PC-9 (cell line): ENCODE data around the gene POMT2. TPM values are rescaled to one million over a fixed set of nuclear protein-coding genes. Genes with fewer than 3 reads are reported as not detected.

Experiments
- BruUV-seq: library from RNA; stranded (reverse); fragments of 400-500 nt; replicated peaks from 2 replicates; lab custom pipeline; 2021; lab: Mats Ljungman, UMichigan
- CTCF ChIA-PET: fragments of 300-600 bp; sonication (Branson Sonifier 250); formaldehyde crosslinking; loops from one replicate; lab custom pipeline; 2022; ENCODE audit warnings: antibody characterized with exemption; lab: Charles Lee
- POLR2A ChIA-PET: fragments of 300-600 bp; sonication (Branson Sonifier 250); formaldehyde crosslinking; loops from one replicate; lab custom pipeline; 2022; ENCODE audit warnings: antibody characterized with exemption; ENCODE audit not compliant: unreplicated experiment; lab: Charles Lee
- DNase-seq, 2 experiments: peaks; one replicate each; pipeline versions ENCODE4 v3.0.0 to v3.0.0-alpha.2; 2015 to 2022; ENCODE audit warnings: mixed read lengths in 1 of 2
- H2AFZ ChIP-seq: fragments of 200-600 bp; sonication (generic); 2 replicates; pipeline ENCODE4 v1.8.1; 2017; ENCODE audit warnings: antibody characterized with exemption
- H3F3A ChIP-seq: fragments of 200-600 bp; sonication (generic); 2 replicates; pipeline ENCODE4 v1.8.1; 2017; ENCODE audit warnings: antibody characterized with exemption, mild to moderate bottlenecking, low read depth; ENCODE audit not compliant: insufficient read depth
- H3K27ac ChIP-seq: fragments of 200-600 bp; sonication (generic); 2 replicates; pipeline ENCODE4 v1.6.1; 2016; ENCODE audit warnings: mixed run types
- H3K27me3 ChIP-seq: fragments of 200-600 bp; sonication (generic); 2 replicates; pipeline ENCODE4 v1.6.1; 2016; ENCODE audit warnings: low read depth, mixed run types; ENCODE audit not compliant: insufficient read depth
- H3K36me3 ChIP-seq: fragments of 200-600 bp; sonication (generic); 2 replicates; pipeline ENCODE4 v1.6.1; 2016; ENCODE audit warnings: low read depth, mixed run types
- H3K4me1 ChIP-seq: fragments of 200-600 bp; sonication (generic); replicated peaks from 2 replicates; pipeline ENCODE4 v1.6.1; 2016; ENCODE audit warnings: mixed run types; ENCODE audit not compliant: insufficient read depth
- H3K4me2 ChIP-seq: fragments of 200-600 bp; sonication (generic); 2 replicates; pipeline ENCODE4 v1.6.1; 2017; ENCODE audit warnings: mixed run types
- H3K4me3 ChIP-seq: fragments of 200-600 bp; sonication (generic); 2 replicates; pipeline ENCODE4 v1.6.1; 2016; ENCODE audit warnings: mixed run types
- H3K79me2 ChIP-seq: fragments of 200-600 bp; sonication (generic); 2 replicates; pipeline ENCODE4 v1.6.1; 2017; ENCODE audit warnings: low read depth, mixed run types
- H3K9me2 ChIP-seq: fragments of 200-600 bp; sonication (generic); 2 replicates; pipeline ENCODE4 v1.8.1; 2017; ENCODE audit warnings: mild to moderate bottlenecking; ENCODE audit not compliant: insufficient read depth
- H3K9me3 ChIP-seq: fragments of 200-600 bp; sonication (generic); 2 replicates; pipeline ENCODE4 v1.8.1; 2016; ENCODE audit warnings: low read depth; ENCODE audit not compliant: insufficient read depth
- H4K20me1 ChIP-seq: fragments of 200-600 bp; sonication (generic); 2 replicates; pipeline ENCODE4 v1.8.1; 2017; ENCODE audit not compliant: insufficient read depth
- CTCF ChIP-seq: fragments of 200-600 bp; sonication (generic); conservative IDR thresholded peaks from 2 replicates; pipeline ENCODE4 v1.6.1; 2017; ENCODE audit warnings: mixed run types, antibody characterized with exemption, mild to moderate bottlenecking, moderate library complexity
- EZH2 ChIP-seq: fragments of 200-600 bp; sonication (generic); IDR thresholded peaks from 2 replicates; pipeline ENCODE4 v1.8.0; 2017; ENCODE audit warnings: antibody characterized with exemption, low read depth
- intact Hi-C: fragments of 100-400 bp; cut with micrococcal nuclease; formaldehyde crosslinking; loops from one replicate; pipeline ENCODE4 v1.10.0; 2022; ENCODE audit not compliant: unreplicated experiment
- total RNA-seq: library from RNA; stranded (reverse); gene quantifications from 2 replicates; pipeline ENCODE4 v1.2.3, GENCODE V29; 2021

The POMT2 gene
- total RNA-seq, 1 experiment from 2014 or later = 96.5 TPM

DNA sequence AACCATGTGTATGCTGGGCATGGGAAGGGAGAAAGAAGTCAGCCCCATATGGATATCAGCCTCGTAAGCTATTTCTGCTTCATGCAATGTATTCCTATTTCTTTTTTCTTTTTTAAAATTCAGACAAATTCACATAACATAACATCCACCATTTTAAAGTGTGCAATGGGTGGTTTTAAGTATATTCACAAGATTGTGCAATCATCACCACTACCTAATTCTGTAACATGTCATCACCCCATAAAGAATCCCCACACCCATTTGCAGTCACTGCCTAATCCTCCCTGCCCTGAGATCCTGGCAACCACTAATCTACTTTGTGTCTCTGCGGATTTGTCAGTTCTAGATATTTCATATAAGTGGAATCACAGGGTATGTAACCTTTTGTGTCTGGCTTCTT, 9.5 kb downstream of the POMT2 start:
- H3K36me3 ChIP-seq = no peaks in the 10 kb centered on the region
- DNase-seq = no peak
- peaks cover 26% of the 10 kb centered on the region for H3K79me2 ChIP-seq
- no peaks in the 10 kb centered on the region for H3K9me2 ChIP-seq
- ChIA-PET CTCF (no interaction called here), POLR2A (no interaction called here)
- no peaks in the 10 kb centered on the region; the same call in 1 of the 2 replicates for H3K4me1 ChIP-seq
- BruUV-seq = no TSS peak
- H3K27me3 ChIP-seq = no peaks in the 10 kb centered on the region
- H3K27ac ChIP-seq = no peak overlapping the region
- no peak overlapping the region for H2AFZ ChIP-seq
- no peak overlapping the region for H3K4me2 ChIP-seq
- H3K4me3 ChIP-seq = no peak overlapping the region
- intact Hi-C loops = no loop called here
- peaks cover 27% of the 10 kb centered on the region for H4K20me1 ChIP-seq
- peaks cover 6% of the 10 kb centered on the region; the same call in 1 of the 2 replicates for H3F3A ChIP-seq
- TF ChIP-seq EZH2 = no peak
- no peak for TF ChIP-seq CTCF
- H3K9me3 ChIP-seq = no peaks in the 10 kb centered on the region

- BruUV-seq = no TSS peak
- CTCF ChIA-PET = no interaction called here
- POLR2A ChIA-PET = no interaction called here
These were observed 10.7 kb downstream of the POMT2 start for GRCh38 chr14:77310026-77310425.

GRCh38 chr14:77309131-77309530, 11.6 kb downstream of the POMT2 start:
- H3K4me3 ChIP-seq = no peak overlapping the region
- H3K4me2 ChIP-seq = no peak overlapping the region
- BruUV-seq = no TSS peak
- H3K9me2 ChIP-seq = no peaks in the 10 kb centered on the region
- no peaks in the 10 kb centered on the region for H3K27me3 ChIP-seq
- no peak overlapping the region for H2AFZ ChIP-seq
- CTCF ChIA-PET = no interaction called here
- H3K4me1 ChIP-seq = peaks cover 13% of the 10 kb centered on the region
- TF ChIP-seq CTCF (no peak), EZH2 (no peak)
- peaks cover 15% of the 10 kb centered on the region; the same call in 1 of the 2 replicates for H3K79me2 ChIP-seq
- H3K27ac ChIP-seq = no peak overlapping the region
- H3K9me3 ChIP-seq = no peaks in the 10 kb centered on the region
- intact Hi-C loops = no loop called here
- peaks cover 9% of the 10 kb centered on the region; the same call in 1 of the 2 replicates for H4K20me1 ChIP-seq
- POLR2A ChIA-PET = interaction anchor here (0.6 kb wide), 1 partner anchor 150 kb away, joined by 5 read pairs; no protein-coding TSS in a partner anchor
- peaks cover 8% of the 10 kb centered on the region; the same call in 1 of the 2 replicates for H3K36me3 ChIP-seq
- DNase-seq = no peak
- peaks cover 15% of the 10 kb centered on the region for H3F3A ChIP-seq

More at GRCh38 chr14:77310026-77310425, 10.7 kb downstream of the POMT2 start:
- DNase-seq = no peak
- Histone ChIP-seq H2AFZ (no peak overlapping the region), H3K4me3 (no peak overlapping the region), H3K79me2 (peaks cover 18% of the 10 kb centered on the region), H3K27me3 (no peaks in the 10 kb centered on the region), H3K4me2 (no peak overlapping the region), H3K27ac (no peak overlapping the region), H3K9me3 (no peaks in the 10 kb centered on the region), H3K9me2 (no peaks in the 10 kb centered on the region), H3K4me1 (peaks cover 4% of the 10 kb centered on the region), H4K20me1 (peaks cover 18% of the 10 kb centered on the region; the same call in 1 of the 2 replicates), H3F3A (peaks cover 12% of the 10 kb centered on the region; the same call in 1 of the 2 replicates), H3K36me3 (peaks cover 7% of the 10 kb centered on the region; the same call in 1 of the 2 replicates)
- intact Hi-C loops = no loop called here
- TF ChIP-seq EZH2 = no peak
- no peak for TF ChIP-seq CTCF
